C1 segment of cervical spinal cord (tissue), 14 donors: Measurements from ENCODE around the gene TMEM106C.

Source experiments
- DNase-seq, 14 donors: peaks; one replicate each; lab custom pipeline; 2025; lab: John Stamatoyannopoulos, UW

TMEM106C gene

DNA sequence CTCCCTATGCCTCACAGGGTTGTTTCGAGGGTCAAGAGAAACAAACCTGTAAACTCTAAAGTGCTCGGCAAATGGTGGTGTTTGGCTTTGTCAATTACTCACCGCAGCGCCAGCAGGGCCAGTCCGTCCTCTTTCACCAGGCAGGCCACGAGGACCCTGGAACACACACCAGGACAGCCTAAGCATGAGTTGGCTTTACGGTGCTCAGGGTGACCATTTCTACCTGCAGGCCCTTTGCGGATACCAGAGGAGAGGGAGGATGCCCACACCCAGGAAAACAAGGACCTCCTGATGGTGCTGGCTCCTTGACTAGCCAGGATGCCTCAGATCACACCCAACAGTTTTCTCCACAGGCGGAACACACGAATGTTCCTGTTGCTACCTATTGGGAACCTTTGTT is 29.4 kb downstream of the TMEM106C start:
- no peak for DNase-seq

DNA sequence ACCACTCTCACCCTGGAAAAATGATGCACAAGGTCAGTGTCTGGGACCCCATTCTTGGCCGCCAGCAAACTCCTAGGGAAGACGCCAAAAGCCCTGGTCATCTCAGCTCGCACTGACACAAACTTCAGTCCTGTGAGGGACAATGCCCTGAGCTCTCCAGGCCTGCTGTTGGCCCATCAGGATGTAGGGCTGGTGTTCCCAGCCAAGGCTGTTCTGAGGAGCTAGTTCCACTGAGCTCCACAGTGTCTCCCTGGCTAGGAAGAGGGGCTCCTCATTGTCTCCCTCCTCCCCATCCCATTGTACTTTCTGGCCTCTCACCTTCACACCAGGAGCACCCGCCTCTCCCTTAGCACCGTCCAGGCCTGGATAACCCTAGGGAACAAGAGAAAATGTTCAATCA is 30.1 kb downstream of the TMEM106C start:
- no peak for DNase-seq

DNA sequence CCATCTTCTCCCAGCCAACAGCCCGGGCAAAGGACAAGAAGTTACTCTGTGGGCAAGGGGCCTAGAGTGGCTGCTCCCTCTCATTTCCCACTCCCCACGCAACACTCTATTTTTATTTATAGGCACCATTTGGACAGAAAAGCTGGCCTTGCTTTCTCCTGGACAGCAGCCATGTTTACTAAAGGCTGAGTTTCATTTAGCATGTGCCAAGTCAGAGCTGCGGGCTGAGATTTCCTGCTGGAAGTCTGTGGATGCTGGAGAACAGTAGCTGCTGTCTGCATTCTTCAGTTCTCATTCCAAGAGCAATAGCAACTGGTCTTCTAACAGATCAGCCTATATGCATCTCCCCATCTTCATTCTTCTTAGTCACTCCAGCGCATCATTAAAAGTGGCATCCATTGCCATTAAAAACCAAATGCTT is 32.6 kb downstream of the TMEM106C start:
- peak in 8 of 14 donors; percentile 9 to 62 (median 37) for DNase-seq

DNA sequence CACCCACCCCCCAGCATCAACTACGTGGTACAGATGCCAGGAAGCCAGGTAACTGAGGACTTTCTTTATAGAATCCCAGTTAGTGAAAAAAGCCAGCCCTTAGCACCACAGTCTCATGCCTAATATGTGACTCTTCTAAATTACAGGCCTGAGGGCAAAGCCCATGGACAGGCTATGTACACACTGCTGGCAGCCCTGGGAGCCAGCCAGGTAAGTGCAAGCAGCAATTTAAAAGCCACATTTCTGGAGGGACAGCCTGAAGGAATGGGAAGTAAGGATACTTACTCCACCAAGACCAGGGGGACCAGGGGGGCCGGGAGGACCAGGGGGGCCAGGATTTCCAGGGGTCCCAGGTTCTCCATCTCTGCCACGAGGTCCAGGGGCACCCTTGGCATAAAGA is 33.9 kb downstream of the TMEM106C start:
- DNase-seq = no peak

DNA sequence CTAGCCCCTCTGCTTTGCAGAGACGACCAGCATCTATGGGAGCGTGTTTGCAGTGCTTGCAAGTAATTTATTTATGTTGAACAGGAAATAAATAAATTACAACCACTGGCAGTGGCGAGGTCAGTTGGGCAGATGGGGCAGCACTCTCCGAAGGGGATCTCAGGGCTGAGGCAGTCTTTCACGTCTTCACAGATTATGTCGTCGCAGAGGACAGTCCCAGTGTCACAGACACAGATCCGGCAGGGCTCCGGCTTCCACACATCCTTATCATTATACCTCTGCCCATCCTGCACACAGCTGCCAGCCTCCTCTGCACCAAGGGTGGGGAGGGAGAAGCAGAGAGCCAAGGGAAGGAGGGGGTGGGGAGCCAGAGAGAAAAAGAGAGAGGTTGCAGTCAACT is 36.4 kb downstream of the TMEM106C start:
- no peak for DNase-seq

DNA sequence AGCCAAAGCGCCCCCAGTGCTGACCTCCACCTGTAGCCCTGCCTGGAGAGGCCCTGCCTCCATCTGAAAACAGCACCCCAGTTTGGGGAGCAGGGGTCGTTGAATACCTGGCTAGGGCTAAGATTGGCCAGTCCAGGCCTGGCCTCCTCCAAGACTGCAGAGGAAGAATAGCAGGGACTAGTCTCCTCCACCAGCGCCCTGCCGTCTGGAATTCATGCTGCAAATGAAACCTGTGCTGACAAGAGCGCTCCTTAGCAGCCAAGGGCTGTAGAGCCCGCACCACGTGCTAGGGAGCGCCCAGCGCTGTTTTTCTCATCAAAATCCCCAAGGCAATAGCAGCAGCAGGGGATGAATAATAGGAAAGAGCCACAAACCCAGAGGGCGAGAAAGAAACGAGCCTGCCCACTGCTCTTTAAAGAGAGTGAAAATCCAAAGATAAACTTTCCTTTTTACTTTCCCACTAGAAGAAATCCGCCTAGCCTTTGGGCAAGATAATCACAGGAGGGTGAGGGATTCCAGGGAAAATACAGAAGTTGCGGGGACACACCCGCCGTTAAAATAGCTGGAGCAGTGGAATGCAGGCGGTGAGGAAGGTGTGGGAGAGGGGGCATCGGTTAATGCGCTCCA is 37.6 kb downstream of the TMEM106C start:
- DNase-seq = no peak

DNA sequence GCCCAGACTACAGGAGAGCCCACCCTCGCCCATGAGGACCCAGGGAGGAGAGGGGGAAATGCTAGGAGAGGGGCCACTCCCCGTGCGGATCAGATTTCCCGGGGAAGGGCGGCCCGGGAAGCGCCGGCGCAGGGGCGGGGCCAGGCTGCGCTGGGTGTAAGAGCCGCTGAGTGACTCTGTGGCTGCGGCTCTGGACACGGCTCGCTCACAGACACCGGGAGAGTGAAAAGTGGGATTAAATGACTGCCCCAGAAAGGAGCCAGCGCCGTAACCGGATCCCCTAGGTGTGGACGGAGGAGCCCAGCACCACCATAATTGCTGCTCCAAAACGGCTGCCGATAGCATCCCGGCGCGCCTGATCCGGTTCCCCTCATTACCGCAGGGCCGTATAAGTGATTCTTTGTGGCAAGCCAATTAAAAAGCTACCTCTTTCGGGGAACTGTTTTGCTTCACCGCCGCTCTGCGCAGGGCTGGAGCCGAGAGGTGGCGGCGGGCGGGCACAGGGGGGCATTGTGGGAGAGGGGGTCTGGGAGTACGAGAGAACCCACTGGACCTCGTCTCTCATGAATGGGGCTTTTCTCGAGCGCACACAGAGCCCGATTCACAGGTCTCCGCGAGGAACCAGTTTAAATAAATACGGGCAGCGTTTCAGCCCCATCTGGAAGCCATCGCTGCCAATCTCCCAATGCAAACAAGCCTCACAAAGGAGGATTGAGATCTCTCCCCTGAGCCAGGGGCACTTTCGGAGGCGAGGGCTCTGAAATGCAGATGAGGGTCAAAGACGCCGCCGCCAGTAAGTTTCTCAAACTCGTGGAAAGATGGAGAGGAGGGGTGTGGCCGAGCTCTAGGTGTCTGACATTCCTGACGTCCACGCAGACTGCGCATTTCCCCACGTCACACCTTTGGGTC is 38.4 kb downstream of the TMEM106C start:
- no peak for DNase-seq

DNA sequence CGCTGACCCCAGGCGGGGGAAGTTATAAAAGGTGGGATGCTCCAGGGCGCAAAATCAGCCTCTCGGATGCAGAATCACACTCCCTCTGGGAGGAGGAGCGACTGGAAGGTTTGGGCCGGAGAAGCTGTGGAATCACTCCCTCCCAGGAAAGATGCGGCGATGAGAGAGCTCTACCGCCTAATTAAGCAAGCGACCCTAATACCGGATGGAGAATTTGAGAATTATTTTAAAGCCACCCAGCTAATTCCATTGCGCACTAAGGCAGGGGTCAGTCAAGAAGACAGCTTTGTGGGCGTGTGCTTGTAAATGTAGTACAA is 39.0 kb downstream of the TMEM106C start:
- no peak for DNase-seq

DNA sequence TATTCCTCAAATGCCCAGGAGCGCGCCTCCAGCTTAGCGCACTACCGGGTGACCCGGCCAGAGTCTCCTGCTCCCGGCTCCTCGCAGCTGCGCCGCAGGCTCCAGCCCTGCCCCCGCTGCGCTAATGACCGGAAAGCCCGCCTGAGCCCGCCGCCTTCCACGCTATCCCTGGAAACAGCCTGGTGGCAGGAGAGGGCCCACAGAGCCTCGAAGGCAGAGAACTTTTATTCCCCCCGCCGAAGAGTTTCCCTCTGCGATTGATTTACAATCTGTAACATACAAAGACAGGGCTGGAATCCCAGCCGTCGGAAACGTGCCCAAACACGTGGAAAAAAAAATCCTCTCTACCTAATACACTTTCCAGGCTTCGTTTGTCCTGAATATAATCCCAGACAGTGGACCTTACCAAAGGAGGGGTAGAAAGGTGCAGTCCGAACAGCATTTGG is 39.4 kb downstream of the TMEM106C start:
- no peak for DNase-seq

DNA sequence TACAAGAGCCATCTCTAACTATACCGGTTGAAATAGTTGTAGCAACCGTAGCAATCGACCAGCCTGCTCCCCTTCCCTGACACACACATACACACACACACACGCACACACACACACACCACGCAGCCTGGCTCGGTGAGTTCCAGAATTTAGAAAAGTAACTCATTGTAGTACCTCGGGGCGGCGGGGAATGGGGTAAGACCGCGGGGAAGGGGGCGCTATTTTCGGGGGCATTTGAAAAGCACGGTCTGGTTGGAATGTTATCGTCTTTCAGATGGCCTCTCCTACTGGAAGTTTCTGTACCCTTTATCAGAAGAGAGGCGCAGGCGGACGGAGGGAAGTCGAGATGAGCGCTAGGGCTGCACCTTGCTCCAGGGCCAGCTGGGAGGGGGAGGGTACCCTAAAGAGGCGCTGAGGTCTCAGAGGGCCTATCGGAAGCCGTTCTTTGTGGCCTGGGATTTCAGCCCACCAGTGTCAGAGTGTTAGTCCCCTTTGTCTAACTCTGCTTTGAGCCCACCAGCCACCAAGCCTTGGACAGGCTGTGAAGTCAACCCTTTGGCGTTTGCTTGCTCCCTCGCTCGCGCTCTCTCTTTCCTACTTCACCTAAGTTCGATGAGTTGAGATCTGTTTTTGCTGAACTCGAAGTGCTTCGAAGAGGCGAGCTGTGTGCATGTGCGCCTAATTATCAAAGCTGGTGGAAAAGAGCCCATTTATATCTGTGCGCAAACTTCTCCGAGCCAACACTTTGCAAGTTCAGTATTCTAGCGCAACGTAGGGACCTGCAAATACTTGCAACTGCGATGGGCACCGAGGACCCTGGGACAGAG is 40.0 kb downstream of the TMEM106C start:
- DNase-seq = no peak

DNA sequence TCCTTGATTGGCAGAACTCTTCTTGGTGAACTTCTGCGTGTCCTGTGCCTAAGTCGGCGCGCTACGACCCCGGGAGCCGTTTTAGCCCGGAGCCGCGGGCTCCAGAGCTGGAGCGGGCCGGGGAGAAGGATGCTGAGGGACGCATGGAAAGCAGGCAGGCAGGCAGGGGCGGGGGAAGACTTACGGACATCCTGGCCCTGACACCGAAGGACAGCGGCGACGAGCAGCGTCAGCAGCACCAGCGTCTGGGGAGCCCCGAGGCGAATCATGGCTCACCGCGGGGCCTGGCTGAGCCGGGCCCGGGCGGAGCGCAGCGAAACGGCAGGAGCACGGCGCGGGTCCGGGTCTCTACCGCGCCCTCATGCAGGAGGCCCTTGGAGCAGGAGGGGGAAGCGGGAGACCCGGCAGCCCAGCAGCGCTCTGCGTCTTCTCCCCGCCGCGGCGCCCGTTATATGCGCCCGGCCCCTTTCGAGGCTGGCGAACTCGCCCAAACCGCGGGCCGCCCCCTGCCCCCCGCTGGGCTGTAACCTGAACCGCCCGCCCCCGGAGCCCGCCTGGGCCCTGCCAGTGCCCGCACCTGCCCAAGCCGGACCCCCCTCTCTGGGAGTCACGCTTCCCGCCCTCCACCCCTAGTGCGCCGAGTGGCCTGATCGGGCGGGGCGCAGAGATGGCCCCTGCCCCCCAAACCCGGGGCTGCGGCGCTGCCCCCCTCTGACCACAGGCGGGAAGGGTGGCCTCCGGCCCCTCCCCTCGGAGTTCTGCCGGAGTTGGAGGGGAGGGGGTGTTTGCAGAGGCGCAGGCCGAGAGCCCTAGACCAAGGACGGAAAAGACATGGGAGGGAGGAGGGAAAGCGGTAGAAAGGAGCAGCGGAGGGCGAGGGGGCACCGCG is 40.9 kb downstream of the TMEM106C start, which contains the start of gene COL2A1:
Gene COL2A1, minus strand, starts transcription at position 424 of the 889 bp plus-strand sequence. Its CDS starts 155 bp downstream, at position 269.
- DNase-seq = no peak

DNA sequence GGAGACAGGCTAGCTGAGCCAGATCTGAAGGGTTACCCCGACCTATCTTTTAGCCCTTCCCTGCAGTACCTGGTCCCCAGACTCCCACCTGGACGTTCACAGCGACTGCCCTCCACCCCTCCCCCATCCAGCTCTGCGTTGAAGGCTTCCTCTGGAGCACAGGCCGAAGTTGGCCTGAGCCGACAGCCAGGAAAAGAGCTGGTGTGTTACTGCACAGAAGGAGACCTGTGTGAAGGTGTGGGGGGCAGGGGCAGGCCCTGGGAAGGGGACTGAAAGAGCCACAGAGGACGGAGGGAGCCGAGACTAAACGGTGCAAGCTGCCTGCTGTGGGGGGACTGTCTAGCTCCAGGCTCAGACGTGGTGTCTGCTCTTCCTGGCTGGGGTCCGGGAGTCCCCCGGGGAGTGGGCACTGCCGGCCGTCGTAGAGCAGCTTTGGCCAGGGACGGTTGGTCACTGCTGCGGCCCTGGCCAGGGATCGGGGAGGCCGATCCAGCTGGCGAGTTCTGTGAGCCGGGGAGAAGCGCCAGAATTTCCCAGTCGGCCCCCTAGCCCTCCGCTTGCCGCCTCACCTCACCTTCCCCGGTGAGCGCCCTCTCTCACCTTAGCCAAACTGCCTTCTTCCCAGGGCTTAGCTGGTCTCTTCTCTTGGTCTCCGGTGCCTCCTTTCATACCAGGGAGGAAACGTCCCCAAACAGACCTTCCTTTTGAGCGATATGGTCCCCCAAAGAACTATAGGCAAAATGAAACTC is 41.8 kb downstream of the TMEM106C start:
- DNase-seq = no peak

DNA sequence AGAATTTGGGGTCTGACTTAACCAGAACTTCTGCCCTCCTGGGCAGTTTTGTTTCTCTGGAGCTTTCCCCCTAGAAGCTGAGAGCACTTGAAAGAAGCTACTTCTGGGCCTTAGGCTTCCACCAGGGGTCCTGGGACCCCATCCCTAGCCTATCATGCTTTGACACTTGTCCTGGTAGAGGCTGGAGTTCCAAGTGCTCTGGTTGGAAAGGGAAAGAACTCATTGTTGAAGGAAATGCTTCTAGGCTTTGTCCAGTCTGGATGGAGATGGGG is 42.3 kb downstream of the TMEM106C start:
- no peak for DNase-seq

DNA sequence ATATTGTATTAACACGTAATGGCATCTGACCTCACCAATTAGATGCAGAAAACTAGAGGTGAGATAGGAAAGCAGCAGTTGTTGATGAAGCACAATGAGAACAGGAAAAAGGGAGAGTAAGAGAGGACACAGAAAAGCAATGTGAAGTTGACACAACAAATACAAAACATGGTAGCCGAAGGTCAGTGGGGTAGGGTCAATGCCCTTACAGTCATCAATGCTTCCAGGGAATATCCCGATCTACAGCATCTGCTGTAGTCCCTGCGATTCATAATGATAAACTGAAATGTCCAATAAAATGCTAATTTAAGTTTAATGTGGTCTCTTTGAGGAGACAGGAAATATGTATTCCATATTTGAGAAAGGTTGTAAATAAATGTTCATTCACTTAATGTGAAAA is 43.8 kb downstream of the TMEM106C start:
- no peak for DNase-seq

DNA sequence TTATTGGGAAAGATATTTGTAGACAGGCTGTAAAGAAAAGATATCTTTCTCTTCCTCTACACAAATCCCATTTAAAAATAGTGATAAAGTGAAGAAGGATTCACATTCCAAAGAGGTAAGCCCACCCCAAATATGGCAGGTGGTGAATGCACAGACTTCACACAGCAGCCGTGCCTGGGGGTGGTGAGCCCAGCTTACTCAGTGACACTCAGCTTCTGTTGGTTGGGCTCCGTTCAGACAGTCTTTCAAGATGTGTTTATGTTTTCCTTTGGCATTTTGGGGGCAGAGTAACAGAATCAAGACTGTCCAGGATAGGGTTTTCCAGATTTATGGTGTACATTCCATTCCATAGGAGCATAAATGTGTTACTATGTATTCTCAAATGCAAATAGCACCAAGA is 45.0 kb downstream of the TMEM106C start:
- DNase-seq = no peak

DNA sequence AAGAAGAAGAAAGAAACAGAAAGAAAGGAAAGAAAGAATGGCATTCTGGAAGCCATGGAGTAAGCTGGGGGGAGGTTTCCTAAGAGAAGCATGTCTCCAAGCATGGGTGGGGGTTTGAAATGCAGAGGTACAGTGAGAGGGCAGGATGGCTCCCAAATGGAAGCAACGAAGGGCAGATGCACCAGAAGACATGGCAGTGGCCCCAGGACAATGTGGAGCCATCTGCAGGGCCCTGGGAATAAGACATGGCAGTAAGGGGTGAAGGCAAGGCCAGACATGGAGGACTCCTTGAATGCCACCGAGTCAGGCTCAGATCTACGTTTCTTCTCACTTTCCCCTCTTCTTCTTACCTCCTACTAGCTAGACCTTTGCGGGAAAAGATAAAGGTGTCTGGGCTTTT is 45.6 kb downstream of the TMEM106C start:
- no peak for DNase-seq

DNA sequence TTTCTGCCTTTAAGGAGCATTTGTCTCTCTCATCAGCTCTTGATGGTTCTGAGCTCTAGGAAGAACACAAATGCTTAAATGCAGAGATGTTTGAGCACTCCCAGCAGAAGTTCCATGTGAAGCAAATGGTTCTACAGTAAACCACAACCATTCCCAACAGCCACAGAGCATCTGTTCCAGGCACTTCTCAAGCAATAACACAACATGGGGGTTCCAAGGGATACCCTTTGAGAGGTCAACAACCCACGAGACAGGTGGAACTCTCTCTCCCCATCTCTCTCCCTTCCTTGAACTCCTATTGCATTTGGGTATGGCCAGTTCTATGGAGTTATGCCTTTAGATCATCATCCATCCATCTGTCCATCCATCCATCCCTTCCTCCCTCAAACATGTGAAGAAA is 46.1 kb downstream of the TMEM106C start:
- no peak for DNase-seq

DNA sequence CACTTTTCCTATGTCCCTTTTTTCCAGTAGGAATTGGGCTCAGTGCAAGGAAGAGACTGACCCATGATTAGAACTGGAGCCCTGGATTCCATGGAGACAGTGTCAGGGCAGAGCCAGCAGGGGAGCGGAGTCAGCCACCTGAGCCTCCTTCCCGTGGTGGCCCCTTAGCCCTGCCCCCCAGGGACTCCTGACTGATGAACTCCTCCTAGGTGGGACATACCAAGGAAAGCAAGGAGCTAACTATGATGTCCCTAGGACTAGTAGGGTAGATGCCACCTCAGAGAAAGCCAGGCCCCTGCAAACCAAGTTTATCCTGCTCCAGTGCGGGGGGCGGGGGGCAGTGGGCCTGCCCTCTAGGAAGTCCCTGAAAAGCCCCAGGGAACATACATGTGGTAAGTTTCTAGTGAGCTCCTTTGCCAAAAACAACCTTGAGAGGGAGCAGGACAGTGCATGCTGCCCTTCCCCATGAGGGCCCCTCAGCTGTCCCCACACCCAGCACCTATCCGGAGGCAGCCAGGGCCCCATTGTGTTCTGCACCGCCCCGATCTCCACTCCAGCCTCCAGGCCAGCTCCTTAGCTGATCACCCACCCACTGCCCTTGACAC is 47.1 kb downstream of the TMEM106C start:
- DNase-seq = no peak

DNA sequence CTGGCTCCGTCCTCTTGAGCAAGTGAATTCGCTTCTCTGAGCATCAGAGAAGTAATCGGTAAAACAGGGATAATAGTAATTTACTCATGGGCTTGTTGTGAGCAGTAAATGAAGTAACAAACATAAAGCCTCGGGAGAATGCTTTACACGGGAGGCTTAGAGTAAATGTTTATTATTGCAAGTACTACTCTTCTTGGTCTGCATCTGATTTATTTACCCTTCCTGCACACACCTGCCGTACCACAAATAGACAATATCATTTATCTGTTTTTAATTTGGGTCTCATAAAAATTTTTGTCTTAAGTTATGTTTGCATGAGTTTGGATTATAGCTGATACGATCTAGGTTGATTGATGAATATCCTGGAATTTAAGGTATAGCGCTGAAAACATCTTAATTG is 48.7 kb downstream of the TMEM106C start:
- DNase-seq = no peak

DNA sequence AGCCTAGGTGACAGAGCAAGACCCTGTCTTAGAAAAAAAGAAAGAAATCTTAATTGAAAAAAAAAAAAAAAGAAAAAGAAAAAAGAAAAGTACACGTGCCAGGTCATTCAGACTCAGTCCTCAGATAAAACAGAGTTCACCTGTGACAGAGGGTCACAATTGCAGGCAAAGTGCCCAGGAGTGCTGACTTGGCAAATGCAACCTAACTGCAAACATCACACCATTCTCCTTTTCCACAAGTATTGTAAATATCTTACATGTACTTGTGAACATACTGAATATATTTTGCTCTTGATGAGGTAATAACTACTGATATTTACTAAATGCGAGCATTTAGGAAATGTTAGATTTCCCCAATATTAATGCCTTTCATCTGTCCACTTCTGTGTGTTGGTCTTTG is 49.9 kb downstream of the TMEM106C start:
- no peak for DNase-seq
